ENCODE data around the gene RAB5B. TPM values are rescaled to one million over a fixed set of nuclear protein-coding genes. Genes with fewer than 3 reads are reported as not detected.
"Not testable (repeated sequence)": the region's sequence is repeated elsewhere in the genome, so short reads cannot be mapped to it uniquely, and the experiment has no call there.

RAB5B gene
- total RNA-seq, 1 donor from 2014 or later = 139 TPM

DNA sequence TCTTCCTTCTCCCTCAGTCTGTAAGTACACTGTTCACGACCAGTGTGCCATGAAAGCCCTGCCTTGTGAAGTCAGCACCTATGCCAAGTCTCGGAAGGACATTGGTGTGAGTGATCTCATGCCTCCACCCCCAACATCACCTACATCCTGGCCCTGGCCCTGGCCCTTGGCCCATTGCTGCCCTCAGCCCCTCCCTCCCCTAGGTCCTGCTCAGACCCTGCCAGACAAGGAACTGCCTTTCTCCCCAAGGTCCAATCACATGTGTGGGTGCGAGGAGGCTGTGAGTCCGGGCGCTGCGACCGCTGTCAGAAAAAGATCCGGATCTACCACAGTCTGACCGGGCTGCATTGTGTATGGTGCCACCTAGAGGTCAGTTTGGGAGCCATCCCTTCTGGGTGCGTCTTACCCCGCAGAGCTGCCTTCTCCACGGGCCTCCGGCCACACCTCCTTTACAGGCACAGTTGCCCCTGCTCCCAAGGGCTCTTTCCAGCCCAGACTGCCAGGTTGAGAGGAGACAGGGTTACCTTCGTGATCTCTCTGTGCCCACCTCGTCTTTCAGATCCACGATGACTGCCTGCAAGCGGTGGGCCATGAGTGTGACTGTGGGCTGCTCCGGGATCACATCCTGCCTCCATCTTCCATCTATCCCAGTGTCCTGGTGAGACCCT lies 33.7 kb upstream of the RAB5B start:
- DNase-seq (ENCODE audit: low spot score) = peak; percentile 93

DNA sequence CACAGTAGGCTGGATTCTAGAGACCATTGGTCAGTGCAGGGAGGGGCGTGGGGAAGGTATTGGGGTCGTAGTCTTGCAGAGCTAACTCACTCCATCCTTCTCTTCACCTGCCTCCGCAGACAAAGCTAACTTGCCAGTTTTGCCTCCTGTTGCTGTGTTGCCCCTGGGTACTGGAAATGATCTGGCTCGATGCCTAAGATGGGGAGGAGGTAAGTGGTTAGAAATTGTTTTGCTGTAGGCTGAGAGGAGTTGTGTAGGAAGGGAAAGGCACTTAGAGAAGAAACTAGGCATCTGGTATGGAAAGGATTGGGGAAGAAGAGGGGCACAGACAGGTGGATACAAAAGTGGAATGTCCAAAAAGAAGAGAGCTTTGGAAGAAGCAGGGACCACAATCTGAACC lies 31.8 kb upstream of the RAB5B start:
- no peak for DNase-seq (ENCODE audit: low spot score)

GRCh38 chr12:55942577-55943136 lies 31.2 kb upstream of the RAB5B start:
- no peak for DNase-seq (ENCODE audit: low spot score)

- no peak for DNase-seq (ENCODE audit: low spot score)
Observed at GRCh38 chr12:55946553-55946952, 27.3 kb upstream of the RAB5B start.

- no peak for DNase-seq (ENCODE audit: low spot score)
Observed at GRCh38 chr12:55955344-55955743, 18.5 kb upstream of the RAB5B start.

DNA sequence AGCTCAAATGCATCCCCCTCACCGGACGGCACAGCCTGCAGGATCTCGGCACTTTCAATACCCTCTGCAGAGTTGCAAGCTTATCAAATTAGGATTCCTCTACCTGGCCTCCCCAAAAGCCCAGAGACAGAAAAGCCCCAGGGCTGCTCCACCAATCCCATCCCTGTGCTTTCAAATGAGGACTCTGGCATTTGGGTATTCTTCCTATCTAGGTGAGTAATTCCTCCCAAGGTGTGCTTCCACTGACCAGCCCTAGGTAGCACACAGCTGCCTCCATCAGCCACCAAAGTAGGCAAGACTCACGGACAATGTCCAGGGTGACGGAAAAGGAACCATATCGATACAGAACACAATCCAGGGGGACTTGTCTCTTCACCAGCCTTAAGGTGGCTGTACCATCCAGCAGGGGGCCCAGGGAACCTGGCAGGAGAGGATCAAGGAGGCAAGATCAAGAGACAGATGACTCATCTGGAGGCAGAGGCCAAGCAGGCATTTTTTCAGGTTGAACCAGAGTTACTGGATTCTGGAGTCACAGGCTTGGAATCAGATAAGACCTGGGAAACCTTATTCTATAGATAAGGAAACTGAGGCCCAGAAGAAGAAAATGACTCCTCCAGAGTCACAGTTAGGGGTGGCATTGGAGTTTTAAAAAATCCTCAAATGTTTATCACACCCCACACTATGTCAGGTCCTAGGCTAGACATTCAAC lies 17.9 kb upstream of the RAB5B start:
- peak; percentile 75 for DNase-seq (ENCODE audit: low spot score)

DNA sequence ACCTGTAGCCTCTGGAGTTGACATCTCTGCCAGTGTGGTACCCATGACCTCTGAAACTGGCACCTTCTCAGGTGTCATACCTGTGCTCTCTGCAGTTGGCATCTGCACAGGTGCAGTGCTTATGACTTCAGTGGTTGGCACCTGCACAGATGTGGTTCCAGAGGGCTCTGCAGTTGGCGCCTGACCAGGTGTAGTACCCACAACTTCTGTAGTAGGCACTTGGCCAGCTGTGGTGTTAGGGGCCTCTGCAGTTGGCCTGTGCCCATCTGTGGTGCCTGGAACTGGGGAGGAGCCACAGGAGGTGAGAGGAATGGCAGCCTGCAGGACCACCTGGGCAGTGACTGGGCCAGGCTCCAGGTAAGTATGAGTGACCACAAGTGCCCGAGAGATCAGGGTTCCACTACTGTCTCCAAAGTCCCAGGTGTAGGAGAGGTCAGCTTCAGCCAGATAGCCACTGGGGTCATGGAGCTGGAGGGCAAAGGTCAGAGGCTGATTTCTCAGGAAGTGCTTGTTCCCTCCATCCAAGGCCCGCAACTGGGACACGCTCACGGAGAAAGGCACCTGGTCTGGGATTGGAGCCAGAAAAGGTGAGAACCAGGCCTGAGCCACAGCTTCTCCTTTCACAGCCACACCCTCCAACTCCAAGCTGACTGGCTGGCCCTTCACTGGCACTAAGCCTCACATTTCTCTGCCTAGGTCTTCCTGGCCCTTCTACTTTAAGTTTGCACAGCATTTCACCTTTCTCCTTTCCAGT lies 16.6 kb upstream of the RAB5B start:
- peak; percentile 70 for DNase-seq (ENCODE audit: low spot score)

DNA sequence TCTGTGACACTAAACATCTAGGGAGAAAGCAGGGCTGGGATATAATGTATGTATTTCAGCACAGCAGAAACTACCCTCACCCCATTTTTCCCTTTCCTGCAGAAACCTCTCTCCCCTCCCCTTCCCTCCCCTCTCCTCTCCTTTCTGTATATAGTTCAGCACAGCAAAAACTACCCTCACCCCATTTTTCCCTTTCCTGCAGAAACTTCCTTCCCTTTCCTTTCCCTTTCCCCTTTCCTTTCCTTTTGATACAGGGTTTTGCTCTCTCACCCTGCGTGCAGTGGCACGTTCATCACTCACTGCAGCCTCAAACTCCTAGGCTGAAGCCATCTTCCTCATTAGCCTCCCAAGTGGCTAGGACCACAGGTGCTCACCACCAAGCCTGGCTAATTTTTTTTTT lies 10.1 kb upstream of the RAB5B start:
- DNase-seq (ENCODE audit: low spot score) = no peak

GRCh38 chr12:55965240-55965639 lies 8.6 kb upstream of the RAB5B start:
- DNase-seq (ENCODE audit: low spot score) = no peak

DNA sequence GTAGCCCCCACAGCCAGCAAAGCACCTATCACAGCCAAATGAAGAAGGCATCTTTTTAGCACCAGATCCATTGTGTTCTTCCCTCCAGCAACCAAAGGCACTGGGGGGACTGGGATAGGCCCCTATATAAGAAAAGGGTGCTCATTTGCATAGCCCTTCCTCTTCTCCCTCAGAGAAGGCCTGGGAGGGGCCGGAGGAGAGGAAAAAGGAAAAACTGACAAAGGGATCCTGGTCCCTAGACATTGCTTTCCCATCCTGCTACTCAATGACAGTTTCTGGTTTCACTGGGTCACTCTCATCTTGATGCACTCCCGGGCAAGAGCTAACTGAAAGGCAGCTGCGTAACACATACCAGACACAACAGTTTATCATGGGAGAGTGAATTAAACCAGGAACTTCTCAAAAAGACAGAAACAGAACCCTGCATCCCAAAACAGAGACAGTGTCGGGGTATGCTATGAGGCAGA lies 7.9 kb upstream of the RAB5B start, which contains the start of gene PMEL:
PMEL (minus strand) TSS at position 102 of the 467 bp plus-strand sequence; CDS start at position 71, 31 bp downstream.
- no peak for DNase-seq (ENCODE audit: low spot score)

GRCh38 chr12:55966408-55967281 lies 7.2 kb upstream of the RAB5B start, which contains the start of gene CDK2:
CDK2 (plus strand) TSS chr12:55966830; CDS start chr12:55967009, 179 bp downstream.
- DNase-seq (ENCODE audit: low spot score) = peak; percentile 95

DNA sequence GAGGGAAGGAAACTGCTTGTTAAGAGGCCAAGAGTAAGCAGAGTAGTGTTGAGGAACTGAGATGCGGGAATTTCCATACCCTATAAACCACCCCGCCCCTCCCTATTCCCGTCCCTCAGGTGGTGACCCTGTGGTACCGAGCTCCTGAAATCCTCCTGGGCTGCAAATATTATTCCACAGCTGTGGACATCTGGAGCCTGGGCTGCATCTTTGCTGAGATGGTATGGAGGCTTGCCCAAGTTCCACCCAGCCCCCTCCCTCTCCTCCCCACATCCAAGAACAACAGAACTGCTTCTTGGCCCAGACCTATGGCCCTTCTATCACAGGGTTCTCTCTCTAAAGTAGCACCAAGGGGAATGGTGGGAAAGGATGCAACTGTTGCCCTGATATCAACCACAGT lies 4.5 kb upstream of the RAB5B start:
- no peak for DNase-seq (ENCODE audit: low spot score)

DNA sequence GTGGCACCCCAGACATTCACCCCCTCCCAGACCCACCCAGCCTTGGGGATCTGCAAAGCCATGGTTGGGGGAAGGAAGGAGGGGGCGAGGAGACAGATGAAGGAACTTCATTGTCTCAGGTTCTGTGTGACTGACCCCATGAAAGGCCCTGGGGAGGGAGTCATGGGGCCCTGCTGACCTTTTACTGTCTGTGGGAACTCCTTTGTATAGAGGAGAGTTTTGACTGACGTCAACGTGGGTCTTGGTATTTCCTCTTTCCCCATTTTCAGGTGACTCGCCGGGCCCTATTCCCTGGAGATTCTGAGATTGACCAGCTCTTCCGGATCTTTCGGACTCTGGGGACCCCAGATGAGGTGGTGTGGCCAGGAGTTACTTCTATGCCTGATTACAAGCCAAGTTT lies 3.1 kb upstream of the RAB5B start:
- DNase-seq (ENCODE audit: low spot score) = no peak

DNA sequence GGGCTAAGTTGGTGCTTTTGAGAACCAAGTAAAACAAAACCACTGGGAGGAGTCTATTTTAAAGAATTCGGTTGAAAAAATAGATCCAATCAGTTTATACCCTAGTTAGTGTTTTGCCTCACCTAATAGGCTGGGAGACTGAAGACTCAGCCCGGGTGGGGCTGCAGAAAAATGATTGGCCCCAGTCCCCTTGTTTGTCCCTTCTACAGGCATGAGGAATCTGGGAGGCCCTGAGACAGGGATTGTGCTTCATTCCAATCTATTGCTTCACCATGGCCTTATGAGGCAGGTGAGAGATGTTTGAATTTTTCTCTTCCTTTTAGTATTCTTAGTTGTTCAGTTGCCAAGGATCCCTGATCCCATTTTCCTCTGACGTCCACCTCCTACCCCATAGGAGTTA lies 1.8 kb upstream of the RAB5B start:
- no peak for DNase-seq (ENCODE audit: low spot score)

DNA sequence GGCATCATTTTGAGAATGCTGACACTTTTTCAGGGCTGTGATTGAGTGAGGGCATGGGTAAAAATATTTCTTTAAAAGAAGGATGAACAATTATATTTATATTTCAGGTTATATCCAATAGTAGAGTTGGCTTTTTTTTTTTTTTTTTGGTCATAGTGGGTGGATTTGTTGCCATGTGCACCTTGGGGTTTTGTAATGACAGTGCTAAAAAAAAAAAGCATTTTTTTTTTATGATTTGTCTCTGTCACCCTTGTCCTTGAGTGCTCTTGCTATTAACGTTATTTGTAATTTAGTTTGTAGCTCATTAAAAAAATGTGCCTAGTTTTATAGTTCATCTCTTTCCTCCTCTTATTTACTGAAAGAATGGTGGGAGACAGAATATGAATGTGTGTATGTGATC lies 1.4 kb upstream of the RAB5B start:
- no peak for DNase-seq (ENCODE audit: low spot score)

GRCh38 chr12:55972911-55973598 lies 823 bp upstream of the RAB5B start:
- no peak for DNase-seq (ENCODE audit: low spot score)

- peak; percentile 68 for DNase-seq (ENCODE audit: low spot score)
Observed at GRCh38 chr12:55974308-55974730, 441 bp downstream of the RAB5B start.

DNA sequence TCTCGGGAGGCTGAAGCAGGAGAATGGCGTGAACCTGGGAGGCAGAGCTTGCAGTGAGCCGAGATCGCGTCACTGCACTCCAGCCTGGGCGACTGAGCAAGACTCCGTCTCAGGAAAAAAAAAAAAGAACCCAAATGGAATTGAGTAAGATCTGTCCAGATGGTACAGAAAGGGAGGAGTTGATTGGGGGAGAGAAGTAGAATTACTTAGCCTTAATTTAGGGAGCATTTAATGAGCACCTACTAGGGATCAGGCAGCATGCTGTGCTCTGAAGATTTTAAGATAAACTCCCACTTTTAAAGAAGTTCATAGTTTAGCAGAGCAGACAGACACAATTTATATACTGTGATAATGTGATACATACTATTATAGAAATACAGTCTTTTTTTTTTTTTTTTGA lies 4.5 kb downstream of the RAB5B start:
- DNase-seq (ENCODE audit: low spot score) = no peak

GRCh38 chr12:55979069-55979468 lies 5.2 kb downstream of the RAB5B start:
- DNase-seq (ENCODE audit: low spot score) = no peak

- not testable (repeated sequence) for DNase-seq (ENCODE audit: low spot score)
Observed at GRCh38 chr12:55981882-55982281, 8.0 kb downstream of the RAB5B start.
